Osteocyte (in vitro differentiated cells): ENCODE data around the gene CD48. TPM values are rescaled to one million over a fixed set of nuclear protein-coding genes. Genes with fewer than 3 reads are reported as not detected.

ENCODE experiments used
- DNase-seq: peaks from one replicate; pipeline ENCODE4 v3.0.0; 2021; ENCODE audit warnings: mixed read lengths; ENCODE audit not compliant: unreplicated experiment; ENCODE audit errors: extremely low spot score
- H3K27ac Mint-ChIP-seq: one replicate; pipeline ENCODE4 v1.8.0; 2021; ENCODE audit warnings: mild to moderate bottlenecking, mixed read lengths; ENCODE audit not compliant: unreplicated experiment
- H3K27me3 Mint-ChIP-seq: one replicate; pipeline ENCODE4 v1.8.0; 2021; ENCODE audit warnings: mixed read lengths; ENCODE audit not compliant: unreplicated experiment
- H3K36me3 Mint-ChIP-seq: one replicate; pipeline ENCODE4 v1.8.0; 2021; ENCODE audit warnings: mixed read lengths; ENCODE audit not compliant: unreplicated experiment
- H3K4me1 Mint-ChIP-seq: one replicate; pipeline ENCODE4 v1.8.0; 2021; ENCODE audit warnings: mixed read lengths; ENCODE audit not compliant: unreplicated experiment
- H3K4me3 Mint-ChIP-seq: one replicate; pipeline ENCODE4 v1.8.0; 2021; ENCODE audit warnings: mild to moderate bottlenecking, moderate library complexity, mixed read lengths; ENCODE audit not compliant: unreplicated experiment
- H3K9me3 Mint-ChIP-seq: one replicate; pipeline ENCODE4 v1.8.0; 2021; ENCODE audit warnings: mixed read lengths; ENCODE audit not compliant: unreplicated experiment
- total RNA-seq: library from RNA; stranded (reverse); gene quantifications from 2 replicates; pipeline ENCODE4 v1.2.1, GENCODE V29; 2021
- TF ChIP-seq, protein P1 (sequence below): fragments of 200-600 bp; sonication (generic); IDR thresholded peaks from 2 replicates; pipeline ENCODE4 v1.5.0; 2021; ENCODE audit warnings: antibody characterized with exemption, mild to moderate bottlenecking, moderate library complexity

Gene CD48
- total RNA-seq, 1 donor from 2014 or later = not detected

DNA sequence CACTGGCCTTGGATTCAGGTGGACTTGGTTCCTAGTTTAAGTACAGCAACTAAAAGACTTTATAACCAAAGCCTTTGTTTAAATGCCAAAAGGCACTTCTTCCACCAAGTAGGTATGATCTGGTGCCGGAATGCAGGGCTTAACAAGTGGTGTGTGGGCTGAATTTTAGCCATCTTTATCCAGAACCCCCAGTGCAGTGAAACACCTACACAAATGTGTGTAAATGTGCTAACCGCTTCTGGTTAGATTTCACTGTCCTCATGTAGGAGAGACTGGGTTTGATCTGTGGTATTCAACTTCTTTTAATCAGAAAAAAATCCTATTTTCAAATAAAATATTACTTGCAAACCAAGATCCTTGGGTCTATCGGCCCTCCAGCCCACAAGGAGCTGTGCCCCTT lies 75.1 kb downstream of the CD48 start:
- TF ChIP-seq, protein P1, sequence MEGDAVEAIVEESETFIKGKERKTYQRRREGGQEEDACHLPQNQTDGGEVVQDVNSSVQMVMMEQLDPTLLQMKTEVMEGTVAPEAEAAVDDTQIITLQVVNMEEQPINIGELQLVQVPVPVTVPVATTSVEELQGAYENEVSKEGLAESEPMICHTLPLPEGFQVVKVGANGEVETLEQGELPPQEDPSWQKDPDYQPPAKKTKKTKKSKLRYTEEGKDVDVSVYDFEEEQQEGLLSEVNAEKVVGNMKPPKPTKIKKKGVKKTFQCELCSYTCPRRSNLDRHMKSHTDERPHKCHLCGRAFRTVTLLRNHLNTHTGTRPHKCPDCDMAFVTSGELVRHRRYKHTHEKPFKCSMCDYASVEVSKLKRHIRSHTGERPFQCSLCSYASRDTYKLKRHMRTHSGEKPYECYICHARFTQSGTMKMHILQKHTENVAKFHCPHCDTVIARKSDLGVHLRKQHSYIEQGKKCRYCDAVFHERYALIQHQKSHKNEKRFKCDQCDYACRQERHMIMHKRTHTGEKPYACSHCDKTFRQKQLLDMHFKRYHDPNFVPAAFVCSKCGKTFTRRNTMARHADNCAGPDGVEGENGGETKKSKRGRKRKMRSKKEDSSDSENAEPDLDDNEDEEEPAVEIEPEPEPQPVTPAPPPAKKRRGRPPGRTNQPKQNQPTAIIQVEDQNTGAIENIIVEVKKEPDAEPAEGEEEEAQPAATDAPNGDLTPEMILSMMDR = no peak
- Mint-ChIP-seq H3K27me3 (no peaks in the 10 kb centered on the region), H3K36me3 (no peaks in the 10 kb centered on the region), H3K27ac (no peak overlapping the region), H3K4me3 (no peak overlapping the region), H3K4me1 (no peaks in the 10 kb centered on the region), H3K9me3 (no peaks in the 10 kb centered on the region)
- DNase-seq = no peak

DNA sequence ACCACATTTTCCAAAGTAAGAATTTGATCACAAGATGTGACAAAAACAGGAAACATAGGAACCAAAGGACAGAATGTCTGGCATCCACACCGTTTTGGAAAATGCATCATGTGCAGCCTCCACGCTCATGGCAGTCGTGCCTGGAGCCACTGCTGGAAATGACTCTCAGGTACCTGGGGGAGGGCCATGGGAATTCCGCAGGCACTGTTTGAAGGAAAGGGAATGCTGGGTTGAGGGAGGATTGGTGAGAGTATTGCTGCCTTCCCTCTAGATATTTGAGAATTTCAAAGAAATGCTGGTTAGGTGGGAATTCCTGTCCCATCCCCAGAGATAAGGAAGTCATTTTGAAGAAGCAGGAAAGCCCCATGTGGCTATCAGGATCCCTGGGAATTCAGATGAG lies 75.5 kb downstream of the CD48 start:
- Mint-ChIP-seq H3K27me3 (no peaks in the 10 kb centered on the region), H3K36me3 (no peaks in the 10 kb centered on the region), H3K4me1 (no peaks in the 10 kb centered on the region), H3K27ac (no peak overlapping the region), H3K4me3 (no peak overlapping the region), H3K9me3 (no peaks in the 10 kb centered on the region)
- DNase-seq = no peak
- TF ChIP-seq, protein P1 = no peak

DNA sequence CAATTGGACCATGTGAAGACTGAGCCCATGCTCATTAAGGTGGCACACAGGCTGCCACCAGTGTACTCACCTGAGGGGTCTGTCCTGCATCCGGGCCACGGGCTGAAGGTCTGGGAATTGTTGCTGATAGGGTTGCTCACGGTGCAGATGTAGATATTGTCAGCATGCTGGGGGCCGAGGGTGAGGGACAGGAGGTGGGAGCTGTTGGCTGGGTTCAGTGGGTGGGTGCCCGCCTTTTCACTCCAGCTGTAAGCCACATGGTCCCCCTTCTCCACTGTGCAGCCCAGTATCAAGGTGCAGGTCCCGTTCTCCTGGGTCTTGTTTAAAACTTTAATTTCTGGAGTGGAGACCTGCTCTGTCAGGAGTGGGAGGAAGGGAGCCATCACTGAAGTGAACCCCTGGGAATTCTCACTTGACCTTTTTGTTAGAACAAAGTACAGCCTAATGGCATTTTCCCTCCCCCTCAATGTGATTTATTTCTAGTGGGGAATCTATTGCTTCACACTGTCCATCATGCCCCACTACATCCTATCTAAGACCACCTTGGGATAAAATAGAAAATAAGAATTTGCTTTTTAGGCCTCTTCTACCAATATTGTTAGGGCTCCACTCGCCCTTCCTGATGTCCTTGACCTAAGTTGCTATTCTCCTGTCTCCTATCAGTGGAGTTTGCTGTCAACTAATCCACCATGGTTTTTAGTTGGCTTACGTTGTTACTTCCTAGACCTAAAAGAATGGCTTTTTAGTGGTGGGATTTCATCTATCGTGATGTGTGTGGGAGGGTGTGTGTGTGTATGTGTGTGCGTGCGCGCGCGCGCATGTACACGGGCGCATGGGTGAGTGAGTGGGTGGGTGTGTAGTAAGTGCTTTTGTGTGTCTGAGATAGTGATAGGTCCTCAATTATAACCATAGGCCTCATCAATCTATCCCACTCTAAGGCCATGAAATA lies 76.8 kb downstream of the CD48 start:
- no peaks in the 10 kb centered on the region for H3K36me3 Mint-ChIP-seq
- H3K27ac Mint-ChIP-seq = no peak overlapping the region

DNA sequence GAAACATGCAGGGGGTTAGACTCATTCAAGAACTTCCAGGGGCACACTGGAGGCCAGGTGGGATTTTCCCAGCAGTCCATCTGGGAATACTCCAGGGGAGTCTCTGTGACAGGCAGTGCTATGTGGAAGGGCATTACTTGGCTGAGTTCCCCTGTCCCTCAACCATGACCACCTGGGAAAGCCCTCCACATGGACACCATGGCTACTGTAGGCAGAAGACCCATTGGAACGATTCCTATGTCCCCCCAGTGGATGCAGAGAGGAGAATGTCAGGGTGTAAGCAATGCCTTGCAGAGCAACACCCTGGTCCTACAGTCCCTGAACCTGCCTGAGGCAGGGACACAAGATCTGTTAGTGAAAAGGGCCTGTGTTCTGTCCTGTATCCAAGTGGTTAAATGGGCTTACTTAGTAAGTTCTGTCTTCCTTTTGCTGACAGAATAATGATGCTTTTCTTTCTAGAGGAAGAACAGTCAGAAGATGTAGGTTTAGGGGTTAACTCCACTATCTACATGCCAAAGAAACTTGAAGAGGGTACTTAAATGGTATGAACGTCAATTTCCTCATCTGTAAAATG lies 78.2 kb downstream of the CD48 start:
- Mint-ChIP-seq H3K36me3 (no peaks in the 10 kb centered on the region), H3K4me1 (no peaks in the 10 kb centered on the region)
- DNase-seq = no peak

More for the DNA sequence above, 76.8 kb downstream of the CD48 start:
- TF ChIP-seq, protein P1 = no peak
- H3K4me1 Mint-ChIP-seq = no peaks in the 10 kb centered on the region
- H3K27me3 Mint-ChIP-seq = no peaks in the 10 kb centered on the region
- no peak for DNase-seq
- H3K4me3 Mint-ChIP-seq = no peak overlapping the region
- no peaks in the 10 kb centered on the region for H3K9me3 Mint-ChIP-seq

More for the DNA sequence above, 78.2 kb downstream of the CD48 start:
- TF ChIP-seq, protein P1 = no peak
- Mint-ChIP-seq H3K4me3 (no peak overlapping the region), H3K27ac (no peak overlapping the region), H3K9me3 (no peaks in the 10 kb centered on the region), H3K27me3 (no peaks in the 10 kb centered on the region)
